ENCODE data around the gene PHOX2B.

DNA sequence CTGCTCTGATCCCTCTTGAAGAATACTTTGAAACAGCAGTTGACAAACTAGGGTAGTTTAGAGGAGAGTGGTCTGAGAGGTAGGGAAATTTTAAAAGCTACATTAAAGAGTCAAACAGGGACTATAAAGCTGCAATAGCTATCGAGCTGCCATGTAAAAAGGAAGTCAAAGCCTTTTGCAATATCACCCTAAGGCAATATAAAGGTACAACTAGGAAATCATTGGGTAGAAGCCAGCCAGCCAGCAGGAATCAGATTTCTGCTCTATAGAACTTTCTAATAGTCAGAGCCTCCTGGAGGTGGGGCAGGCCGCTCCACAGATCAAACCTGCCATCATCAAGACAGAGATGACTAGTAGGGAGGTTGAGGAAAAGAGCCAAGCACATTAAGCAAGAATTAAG is 15.2 kb upstream of the PHOX2B start:
- TF ChIP-seq YY1 (IDR thresholded peaks at IDR 0.05; ENCODE audit: insufficient read depth, insufficient read length) (no peak), ZNF274 (IDR thresholded peaks at IDR 0.05; ENCODE audit: low read depth, low read length) (no peak), SUZ12 (IDR thresholded peaks at IDR 0.05; ENCODE audit: extremely low read depth, insufficient read depth, insufficient read length) (no peak)
